ENCODE data around the gene MAN2A2. TPM values are rescaled to one million over a fixed set of nuclear protein-coding genes. Genes with fewer than 3 reads are reported as not detected.

Gene MAN2A2
- total RNA-seq: 104 TPM
- long read RNA-seq, transcript MAN2A2-212 (4 exons, 623 nt): major isoform, 17 of 98 reads
- long read RNA-seq, partial matches to known transcripts: 76 of 98 reads
- long read RNA-seq, other reads (novel, unspliced or antisense): 5 of 98 reads

- no peak for DNase-seq (ENCODE audit: low spot score)
Observed at GRCh38 chr15:90902840-90903732, at the start of gene MAN2A2. MAN2A2 (plus strand) TSS chr15:90903302; CDS start chr15:90904208, 906 bp downstream.

GRCh38 chr15:90855139-90855538 lies 48.0 kb upstream of the MAN2A2 start:
- no peak for DNase-seq (ENCODE audit: low spot score)

DNA sequence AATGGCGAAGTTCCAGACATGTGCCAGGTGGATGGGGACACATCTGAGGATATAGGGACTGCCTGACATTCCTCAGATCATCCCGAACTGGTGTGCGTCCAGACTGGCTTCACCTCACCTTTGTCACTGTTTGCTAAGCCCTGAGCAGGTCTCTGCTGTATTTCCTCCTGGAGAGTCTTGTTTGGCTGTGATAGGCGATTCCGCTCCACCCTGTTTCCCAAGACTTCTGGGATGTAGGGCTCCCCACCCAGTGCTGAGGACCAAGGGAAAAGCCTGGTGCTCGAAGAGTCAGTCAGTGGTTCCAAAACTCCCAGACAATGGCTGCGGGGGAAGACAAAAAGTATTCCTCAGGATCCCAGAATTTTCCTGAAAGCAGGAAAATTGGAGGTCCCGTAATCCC lies 45.8 kb upstream of the MAN2A2 start:
- no peak for DNase-seq (ENCODE audit: low spot score)

DNA sequence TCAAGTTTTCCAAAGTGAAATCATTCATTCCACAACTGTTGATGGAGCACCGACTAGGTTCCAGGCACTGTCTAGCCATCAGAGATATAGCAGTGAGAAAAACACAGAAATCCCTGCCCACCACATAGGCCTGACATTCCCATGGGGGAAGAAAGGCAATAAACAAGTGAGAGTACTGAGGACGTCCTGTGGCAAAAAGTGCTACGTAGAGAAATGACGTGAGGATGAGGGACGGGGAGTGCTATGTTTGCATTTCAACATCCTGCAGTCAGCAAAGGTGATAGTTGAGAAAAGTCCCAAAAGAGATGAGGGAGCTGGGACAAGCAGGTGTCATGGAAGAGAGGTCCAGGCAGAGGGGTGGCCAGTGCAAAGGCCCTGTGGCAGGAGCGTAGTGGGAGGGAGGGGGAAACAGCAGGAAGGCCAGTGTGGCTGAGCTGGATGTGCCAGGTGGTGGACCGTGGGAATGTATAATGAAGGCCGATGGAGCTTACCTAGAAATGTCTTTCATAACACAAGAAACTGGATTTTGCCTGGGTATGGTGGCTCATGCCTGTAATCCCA lies 45.1 kb upstream of the MAN2A2 start:
- DNase-seq (ENCODE audit: low spot score): no peak

DNA sequence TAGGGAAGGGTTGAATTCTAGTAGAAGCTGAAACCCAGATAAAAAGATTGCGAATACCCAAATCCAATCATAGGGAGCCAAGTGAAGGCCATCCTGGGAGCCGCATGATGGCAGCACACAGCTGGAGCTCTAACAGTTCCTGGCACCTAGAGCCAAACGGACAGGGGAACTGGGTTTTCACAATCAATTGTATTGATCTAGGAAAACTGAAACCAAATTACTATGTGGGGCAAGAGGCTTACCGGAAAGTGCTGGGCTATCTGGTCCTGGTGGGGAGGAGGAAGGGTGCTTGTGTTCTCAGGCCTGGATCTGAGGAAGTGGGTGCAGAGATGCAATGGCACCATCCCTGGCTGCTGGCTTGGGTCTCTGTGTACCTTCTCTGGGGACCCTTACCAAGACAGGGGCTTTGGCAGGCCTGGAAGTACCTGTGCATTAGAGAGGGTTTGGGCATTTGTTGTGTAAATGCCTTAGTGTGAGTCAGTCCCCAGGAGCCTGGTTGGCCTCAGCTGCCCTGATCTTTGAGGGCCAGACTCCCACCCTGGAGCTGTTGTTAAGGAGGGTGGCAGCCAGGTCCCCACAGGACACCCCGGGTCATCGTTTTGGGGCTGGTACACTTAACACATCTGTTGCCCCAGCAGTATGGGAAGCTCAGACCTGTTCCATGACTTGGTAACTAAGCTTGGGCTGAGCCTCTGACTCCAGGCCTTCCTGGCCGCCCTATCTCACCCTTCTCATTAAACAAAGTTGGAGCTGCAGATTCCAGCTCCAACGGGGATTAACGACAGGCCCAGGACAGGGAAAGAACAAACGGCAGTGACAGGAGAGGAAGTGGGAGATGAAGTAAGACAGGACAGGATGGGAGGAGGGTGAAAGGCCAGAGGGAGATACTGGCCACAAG lies 43.6 kb upstream of the MAN2A2 start:
- DNase-seq (ENCODE audit: low spot score): no peak

GRCh38 chr15:90860450-90860849 lies 42.7 kb upstream of the MAN2A2 start:
- no peak for DNase-seq (ENCODE audit: low spot score)

DNA sequence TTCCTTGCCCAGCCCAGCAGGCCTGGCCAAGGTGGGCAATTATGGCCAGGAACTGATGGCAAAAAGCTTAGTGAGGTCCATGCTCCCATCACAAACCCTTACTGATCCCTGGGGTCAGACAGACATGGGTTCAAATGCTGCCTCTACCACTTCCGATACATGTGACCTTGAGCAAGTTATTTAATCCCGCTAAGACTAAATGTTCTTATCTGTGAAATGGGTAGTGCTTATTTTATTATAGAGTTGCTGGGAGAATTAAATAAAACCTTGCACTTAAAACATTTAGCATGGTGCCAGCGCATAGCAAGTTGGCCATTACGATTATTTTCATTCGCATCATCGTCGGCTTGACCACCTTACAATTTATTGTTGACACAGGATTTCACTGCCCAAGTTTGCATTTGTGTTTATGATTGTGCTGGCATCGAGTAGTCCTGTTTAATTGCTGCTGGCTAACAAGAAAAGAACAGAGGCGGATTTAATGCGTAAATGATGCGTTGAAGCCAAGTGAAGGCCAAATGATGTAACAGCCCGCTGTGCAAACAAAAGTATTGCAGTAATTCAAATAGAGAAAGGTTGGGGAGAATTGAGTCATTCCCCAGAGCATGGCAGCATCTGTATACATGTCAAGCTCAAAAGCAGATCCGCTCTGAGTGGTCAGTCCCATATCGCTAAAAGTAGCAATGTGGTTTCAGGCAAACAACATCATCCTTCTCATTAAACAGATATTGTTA lies 42.0 kb upstream of the MAN2A2 start:
- no peak for DNase-seq (ENCODE audit: low spot score)

DNA sequence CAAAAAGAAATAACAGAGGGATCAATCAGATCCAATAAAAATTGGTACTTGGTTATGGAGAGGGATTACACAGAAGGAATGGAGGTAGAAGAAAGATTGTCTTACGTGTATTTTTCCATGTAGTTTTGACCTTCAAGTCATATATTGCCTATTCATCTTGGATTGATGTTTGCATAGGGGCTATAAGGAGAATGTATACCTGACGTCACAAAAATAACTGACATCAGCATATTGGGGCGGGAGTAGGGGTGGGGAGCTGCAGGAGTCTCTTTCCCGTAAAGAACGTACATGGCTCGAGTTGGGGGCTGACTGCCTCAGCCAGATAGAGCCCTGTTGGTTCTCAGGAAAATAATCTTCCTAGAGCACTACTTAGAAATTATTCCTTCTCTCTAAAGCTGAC lies 40.6 kb upstream of the MAN2A2 start:
- no peak for DNase-seq (ENCODE audit: low spot score)

- DNase-seq (ENCODE audit: low spot score): no peak
Observed at GRCh38 chr15:90862964-90863778, 39.9 kb upstream of the MAN2A2 start.

DNA sequence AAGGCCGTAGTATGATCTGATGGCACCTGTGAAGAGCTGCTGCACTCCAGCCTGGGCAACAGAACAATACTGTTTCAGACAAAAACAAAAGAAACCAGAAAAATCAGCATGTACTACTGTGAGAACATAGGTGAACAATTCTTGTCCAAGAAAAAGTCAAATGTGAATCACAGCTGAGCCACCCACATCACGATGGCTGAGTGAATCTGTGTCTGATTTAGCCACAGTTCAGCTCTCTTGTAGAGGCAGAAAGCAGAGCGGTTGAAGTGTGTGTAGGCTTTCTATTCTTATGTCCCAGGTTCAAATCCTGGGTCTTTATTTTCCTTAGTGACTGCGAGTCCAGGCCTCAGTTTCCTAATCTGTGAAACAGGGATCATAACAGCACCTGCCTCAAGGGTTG lies 39.1 kb upstream of the MAN2A2 start:
- no peak for DNase-seq (ENCODE audit: low spot score)

DNA sequence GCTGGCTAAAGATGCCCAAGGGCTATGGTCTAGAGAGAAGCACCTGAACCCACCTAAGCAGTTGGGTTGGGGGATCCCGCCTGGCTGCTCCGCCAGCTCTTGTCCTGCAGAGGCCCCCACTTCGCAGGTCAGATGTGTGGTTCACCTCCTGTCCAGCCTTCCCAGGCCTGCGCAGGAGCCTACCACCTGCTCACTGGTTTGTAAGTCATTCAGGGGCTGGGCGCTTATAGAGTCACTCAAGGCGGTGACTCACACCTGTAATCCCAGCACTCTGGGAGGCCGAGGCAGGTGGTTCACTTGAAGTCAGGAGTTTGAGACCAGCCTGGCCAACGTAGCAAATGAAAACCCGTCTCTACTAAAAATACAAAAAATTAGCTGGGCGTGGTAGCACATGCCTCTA lies 38.6 kb upstream of the MAN2A2 start:
- DNase-seq (ENCODE audit: low spot score): no peak

GRCh38 chr15:90865702-90866101 lies 37.4 kb upstream of the MAN2A2 start:
- DNase-seq (ENCODE audit: low spot score): no peak

GRCh38 chr15:90866161-90866715 lies 36.9 kb upstream of the MAN2A2 start:
- no peak for DNase-seq (ENCODE audit: low spot score)

- no peak for DNase-seq (ENCODE audit: low spot score)
Observed at GRCh38 chr15:90866800-90867199, 36.3 kb upstream of the MAN2A2 start.

- DNase-seq (ENCODE audit: low spot score): no peak
Observed at GRCh38 chr15:90868261-90868689, 34.8 kb upstream of the MAN2A2 start, which contains the start of gene FURIN. FURIN (plus strand) TSS chr15:90868588; CDS start chr15:90875741, 7,153 bp downstream.

DNA sequence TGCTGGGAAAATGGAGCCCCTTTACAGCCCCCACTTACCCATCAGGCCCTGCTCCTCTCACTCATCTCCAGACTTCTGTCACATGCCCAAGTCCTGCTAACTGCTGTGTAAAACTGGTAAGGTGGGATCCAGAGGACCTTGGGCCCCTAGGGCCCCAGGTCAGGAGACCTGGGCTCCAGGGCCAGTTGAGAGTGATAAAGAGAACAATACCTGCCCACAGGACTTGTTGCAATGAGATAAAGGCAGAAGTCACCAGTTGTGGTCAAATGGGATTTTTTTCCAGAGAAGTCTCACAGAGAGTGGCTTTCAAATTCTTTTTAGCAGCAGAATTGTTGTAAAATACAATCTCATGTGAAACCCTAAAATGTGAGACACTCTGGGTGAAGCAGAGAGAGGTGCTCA lies 34.0 kb upstream of the MAN2A2 start:
- DNase-seq (ENCODE audit: low spot score): no peak

GRCh38 chr15:90869601-90870353 lies 33.3 kb upstream of the MAN2A2 start:
- no peak for DNase-seq (ENCODE audit: low spot score)

DNA sequence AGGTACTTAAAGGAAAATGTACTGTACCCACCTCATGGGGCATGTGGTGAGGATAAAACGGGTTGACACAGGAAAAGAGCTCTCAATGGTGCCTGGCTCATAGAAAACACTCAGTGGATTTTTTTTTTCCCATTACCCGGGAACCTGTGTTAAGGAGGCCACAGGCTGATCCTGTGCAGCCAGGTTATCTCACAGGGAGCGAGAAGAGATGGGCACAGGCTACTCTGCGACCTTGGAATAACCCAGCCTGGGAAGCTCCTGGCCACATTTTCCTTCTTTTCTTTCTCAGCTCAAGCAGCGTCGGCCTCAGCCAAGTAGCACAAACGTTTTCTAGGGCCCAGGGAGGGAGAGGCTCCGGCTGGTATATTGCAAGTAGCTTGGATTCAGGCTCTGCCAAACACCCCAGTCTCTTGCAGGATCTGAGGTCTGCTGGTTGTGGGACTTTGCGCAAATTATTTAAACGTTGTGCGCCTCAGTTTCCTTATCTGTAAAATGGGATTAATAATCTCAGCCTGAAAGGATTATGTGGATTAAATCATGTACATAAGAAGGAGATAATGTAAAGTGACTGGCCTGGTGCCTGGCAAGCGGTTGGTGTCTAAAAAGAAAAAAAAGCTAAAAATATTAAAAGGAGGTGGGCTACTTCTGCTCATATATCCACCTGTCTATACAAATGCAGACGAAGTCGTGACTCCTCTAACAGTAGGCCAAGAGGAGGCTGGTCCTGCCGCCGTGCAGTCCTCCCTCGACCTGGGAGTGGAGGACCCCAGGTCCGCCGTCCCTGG lies 32.6 kb upstream of the MAN2A2 start:
- DNase-seq (ENCODE audit: low spot score): no peak
